ENCODE measurements around the gene PBX1. TPM values are rescaled to one million over a fixed set of nuclear protein-coding genes. Genes with fewer than 3 reads are reported as not detected.

PBX1 gene
- total and polyA plus RNA-seq, 2 experiments from 2014 or later, result 14.8 to 61.6 TPM

- peaks cover 90% of the 10 kb centered on the region for H3K79me2 ChIP-seq
- TF ChIP-seq EZH2 (IDR thresholded peaks at IDR 0.05; ENCODE audit: borderline replicate concordance) (no peak), EZH2phosphoT487 (IDR thresholded peaks at IDR 0.05; ENCODE audit: low read depth, severe bottlenecking, unreplicated experiment) (no peak)
- TF ChIP-seq, protein P1, sequence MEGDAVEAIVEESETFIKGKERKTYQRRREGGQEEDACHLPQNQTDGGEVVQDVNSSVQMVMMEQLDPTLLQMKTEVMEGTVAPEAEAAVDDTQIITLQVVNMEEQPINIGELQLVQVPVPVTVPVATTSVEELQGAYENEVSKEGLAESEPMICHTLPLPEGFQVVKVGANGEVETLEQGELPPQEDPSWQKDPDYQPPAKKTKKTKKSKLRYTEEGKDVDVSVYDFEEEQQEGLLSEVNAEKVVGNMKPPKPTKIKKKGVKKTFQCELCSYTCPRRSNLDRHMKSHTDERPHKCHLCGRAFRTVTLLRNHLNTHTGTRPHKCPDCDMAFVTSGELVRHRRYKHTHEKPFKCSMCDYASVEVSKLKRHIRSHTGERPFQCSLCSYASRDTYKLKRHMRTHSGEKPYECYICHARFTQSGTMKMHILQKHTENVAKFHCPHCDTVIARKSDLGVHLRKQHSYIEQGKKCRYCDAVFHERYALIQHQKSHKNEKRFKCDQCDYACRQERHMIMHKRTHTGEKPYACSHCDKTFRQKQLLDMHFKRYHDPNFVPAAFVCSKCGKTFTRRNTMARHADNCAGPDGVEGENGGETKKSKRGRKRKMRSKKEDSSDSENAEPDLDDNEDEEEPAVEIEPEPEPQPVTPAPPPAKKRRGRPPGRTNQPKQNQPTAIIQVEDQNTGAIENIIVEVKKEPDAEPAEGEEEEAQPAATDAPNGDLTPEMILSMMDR (IDR thresholded peaks at IDR 0.05; ENCODE audit: poor library complexity), result no peak
- DNase-seq (ENCODE audit: low spot score), result no peak
- no peaks in the 10 kb centered on the region for H3K36me3 ChIP-seq (replicated peaks; ENCODE audit: insufficient read depth, low read depth)
- peak overlapping the region; percentile 38 for H3K27ac ChIP-seq
- WGBS (ENCODE audit: low lambda C conversion rate, missing lambda C conversion rate), result 68% methylated on average over 12 of the region's 12 CpGs
- H3K4me3 ChIP-seq, result no peak overlapping the region
- H4K20me1 ChIP-seq (ENCODE audit: insufficient read depth, poor library complexity, severe bottlenecking), result no peaks in the 10 kb centered on the region
- no peaks in the 10 kb centered on the region for H3K9me2 ChIP-seq (replicated peaks; ENCODE audit: insufficient read depth)
- H3K9me3 ChIP-seq (ENCODE audit: low read depth), result no peaks in the 10 kb centered on the region
- no peaks in the 10 kb centered on the region for H3K27me3 ChIP-seq
- H3K4me2 ChIP-seq, result no peak overlapping the region
- peaks cover 29% of the 10 kb centered on the region for H3K4me1 ChIP-seq (ENCODE audit: insufficient read depth)
- H2AFZ ChIP-seq, result no peak overlapping the region
Measured at GRCh38 chr1:164780111-164780812, 221.3 kb downstream of the PBX1 start.

DNA sequence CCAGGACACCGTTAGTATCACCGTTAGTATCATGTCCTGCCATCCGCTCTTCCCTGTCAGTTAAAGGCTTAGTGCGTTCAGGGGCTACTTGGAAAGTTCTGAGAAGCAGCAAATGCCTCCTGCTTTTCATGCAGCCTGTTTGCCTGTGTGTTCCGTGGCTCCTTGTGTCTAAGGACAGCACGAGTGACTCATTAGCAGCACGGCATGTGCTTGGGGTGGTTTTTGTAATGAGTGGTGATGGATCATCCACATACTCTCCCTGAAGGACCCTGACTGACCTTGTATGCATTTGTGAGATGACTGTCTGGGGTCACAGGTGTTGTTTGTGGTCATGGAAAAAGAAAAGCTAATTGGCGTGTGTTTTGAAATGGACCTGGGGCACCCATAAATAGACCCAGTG is 221.9 kb downstream of the PBX1 start:
- Histone ChIP-seq H3K4me2 (no peak overlapping the region), H3K4me1 (ENCODE audit: insufficient read depth) (peaks cover 28% of the 10 kb centered on the region), H3K4me3 (no peak overlapping the region), H4K20me1 (ENCODE audit: insufficient read depth, poor library complexity, severe bottlenecking) (no peaks in the 10 kb centered on the region), H3K9me2 (replicated peaks; ENCODE audit: insufficient read depth) (no peaks in the 10 kb centered on the region), H3K36me3 (replicated peaks; ENCODE audit: insufficient read depth, low read depth) (no peaks in the 10 kb centered on the region), H2AFZ (no peak overlapping the region), H3K27me3 (no peaks in the 10 kb centered on the region), H3K79me2 (peaks cover 90% of the 10 kb centered on the region), H3K27ac (peak overlapping the region; percentile 42), H3K9me3 (ENCODE audit: low read depth) (no peaks in the 10 kb centered on the region)
- TF ChIP-seq EZH2 (IDR thresholded peaks at IDR 0.05; ENCODE audit: borderline replicate concordance) (no peak), EZH2phosphoT487 (IDR thresholded peaks at IDR 0.05; ENCODE audit: low read depth, severe bottlenecking, unreplicated experiment) (no peak)
- TF ChIP-seq, protein P1 (IDR thresholded peaks at IDR 0.05; ENCODE audit: poor library complexity), result no peak
- WGBS (ENCODE audit: low lambda C conversion rate, missing lambda C conversion rate), result 69% methylated on average over 8 of the region's 8 CpGs
- DNase-seq (ENCODE audit: low spot score), result peak; percentile 36

GRCh38 chr1:164781972-164782371 is 223.0 kb downstream of the PBX1 start:
- 95% methylated on average over 1 of the region's 1 CpG for WGBS (ENCODE audit: low lambda C conversion rate, missing lambda C conversion rate)
- Histone ChIP-seq H2AFZ (no peak overlapping the region), H3K4me2 (no peak overlapping the region), H3K79me2 (peaks cover 91% of the 10 kb centered on the region), H3K4me3 (no peak overlapping the region), H3K27me3 (no peaks in the 10 kb centered on the region), H3K27ac (no peak overlapping the region), H3K4me1 (ENCODE audit: insufficient read depth) (peaks cover 39% of the 10 kb centered on the region), H3K36me3 (replicated peaks; ENCODE audit: insufficient read depth, low read depth) (no peaks in the 10 kb centered on the region), H3K9me2 (replicated peaks; ENCODE audit: insufficient read depth) (no peaks in the 10 kb centered on the region), H4K20me1 (ENCODE audit: insufficient read depth, poor library complexity, severe bottlenecking) (no peaks in the 10 kb centered on the region), H3K9me3 (ENCODE audit: low read depth) (no peaks in the 10 kb centered on the region)
- TF ChIP-seq, protein P1 (IDR thresholded peaks at IDR 0.05; ENCODE audit: poor library complexity), result no peak
- TF ChIP-seq EZH2 (IDR thresholded peaks at IDR 0.05; ENCODE audit: borderline replicate concordance), result no peak
- no peak for TF ChIP-seq EZH2phosphoT487 (IDR thresholded peaks at IDR 0.05; ENCODE audit: low read depth, severe bottlenecking, unreplicated experiment)
- DNase-seq (ENCODE audit: low spot score), result no peak
